A549 (cell line): ENCODE results near the gene YAE1.

Experiments used
- BCL3 ChIP-seq: fragments of >200 bp; sonication (Bioruptor Twin); formaldehyde crosslinking; IDR thresholded peaks from 3 replicates; pipeline ENCODE4 v1.6.1; 2016
- CBX2 ChIP-seq: fragments of 200-600 bp; sonication (generic); IDR thresholded peaks from 2 replicates; pipeline ENCODE4 v1.6.1; 2016; ENCODE audit warnings: low read depth, mild to moderate bottlenecking, borderline replicate concordance
- CEBPB ChIP-seq, 2 experiments: fragments of >200 bp in 1 of 2; sonication (Bioruptor Twin) in 1 of 2; formaldehyde crosslinking in 1 of 2; IDR thresholded peaks; 2 replicates each; pipeline ENCODE4 v1.6.1; 2012 to 2016
- CHD2 ChIP-seq: fragments of 150-350 bp; IDR thresholded peaks from 2 replicates; pipeline ENCODE4 v1.6.1; 2014; ENCODE audit warnings: low read length; ENCODE audit not compliant: partially characterized antibody
- CHD4 ChIP-seq: fragments of 200-600 bp; sonication (generic); IDR thresholded peaks from 2 replicates; pipeline ENCODE4 v1.6.1; 2016; ENCODE audit warnings: antibody characterized with exemption, mild to moderate bottlenecking, borderline replicate concordance
- EP300 ChIP-seq, 2 experiments: fragments of >200 bp; sonication (Bioruptor Twin); formaldehyde crosslinking; IDR thresholded peaks; 2 replicates in 1 of 2; 3 replicates in 1 of 2; pipeline ENCODE4 v1.6.1; 2016 to 2017
- ESRRA ChIP-seq: fragments of 150-350 bp; IDR thresholded peaks from 2 replicates; pipeline ENCODE4 v1.6.1; 2014; ENCODE audit warnings: mild to moderate bottlenecking, low read length, borderline replicate concordance
- JUN ChIP-seq, 2 experiments: fragments of >200 bp; sonication (Bioruptor Twin); formaldehyde crosslinking; IDR thresholded peaks; 2 replicates in 1 of 2; 3 replicates in 1 of 2; pipeline ENCODE4 v1.6.1; 2016 to 2017
- MAFK ChIP-seq: fragments of 450-650 bp; IDR thresholded peaks from 2 replicates; pipeline ENCODE4 v1.6.1; 2014; ENCODE audit not compliant: partially characterized antibody
- NR3C1 ChIP-seq: fragments of >200 bp; sonication (Bioruptor Twin); formaldehyde crosslinking; IDR thresholded peaks from 3 replicates; pipeline ENCODE4 v1.6.1; 2017
- POLR2A ChIP-seq: IDR thresholded peaks from 2 replicates; pipeline ENCODE4 v1.6.1; 2012; ENCODE audit warnings: mild to moderate bottlenecking, low read length
- RAD21 ChIP-seq, 2 experiments: fragments of >200 bp in 1 of 2; sonication (Bioruptor Twin) in 1 of 2; formaldehyde crosslinking in 1 of 2; IDR thresholded peaks in 1 of 2; conservative IDR thresholded peaks in 1 of 2; 2 replicates in 1 of 2; 3 replicates in 1 of 2; pipeline ENCODE4 v1.6.1; 2012 to 2018; ENCODE audit warnings: inconsistent platforms in 1 of 2
- TF ChIP-seq, protein P1 (sequence below): fragments of >200 bp; sonication (Bioruptor Twin); formaldehyde crosslinking; IDR thresholded peaks from 3 replicates; pipeline ENCODE4 v1.5.1; 2016
- TF ChIP-seq, protein P2 (sequence below): IDR thresholded peaks from 2 replicates; pipeline ENCODE4 v1.6.1; 2012

DNA sequence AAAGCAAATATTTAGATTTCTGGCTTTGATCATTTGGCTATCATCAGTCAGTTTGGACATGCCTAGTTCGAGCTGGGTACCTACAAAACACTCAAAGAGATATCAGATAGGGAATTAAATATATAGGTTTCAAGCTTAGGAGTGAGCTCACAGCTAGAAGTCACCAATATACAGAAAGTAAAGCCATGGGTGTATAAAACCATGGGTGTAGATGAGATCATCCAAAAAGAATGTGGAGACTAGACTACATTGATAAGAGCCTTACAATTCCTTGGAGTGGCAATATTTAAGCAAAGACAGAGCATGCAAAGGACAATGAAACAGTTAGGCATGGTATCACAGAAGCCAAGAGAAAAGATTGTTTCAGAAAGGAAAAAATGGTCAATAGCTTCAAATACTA is 49.9 kb downstream of the YAE1 start:
- TF ChIP-seq JUN (IDR thresholded peaks at IDR 0.05) = no peak
- TF ChIP-seq CHD2 = no peak
- TF ChIP-seq CEBPB (IDR thresholded peaks at IDR 0.05) = no peak
- TF ChIP-seq, protein P1, sequence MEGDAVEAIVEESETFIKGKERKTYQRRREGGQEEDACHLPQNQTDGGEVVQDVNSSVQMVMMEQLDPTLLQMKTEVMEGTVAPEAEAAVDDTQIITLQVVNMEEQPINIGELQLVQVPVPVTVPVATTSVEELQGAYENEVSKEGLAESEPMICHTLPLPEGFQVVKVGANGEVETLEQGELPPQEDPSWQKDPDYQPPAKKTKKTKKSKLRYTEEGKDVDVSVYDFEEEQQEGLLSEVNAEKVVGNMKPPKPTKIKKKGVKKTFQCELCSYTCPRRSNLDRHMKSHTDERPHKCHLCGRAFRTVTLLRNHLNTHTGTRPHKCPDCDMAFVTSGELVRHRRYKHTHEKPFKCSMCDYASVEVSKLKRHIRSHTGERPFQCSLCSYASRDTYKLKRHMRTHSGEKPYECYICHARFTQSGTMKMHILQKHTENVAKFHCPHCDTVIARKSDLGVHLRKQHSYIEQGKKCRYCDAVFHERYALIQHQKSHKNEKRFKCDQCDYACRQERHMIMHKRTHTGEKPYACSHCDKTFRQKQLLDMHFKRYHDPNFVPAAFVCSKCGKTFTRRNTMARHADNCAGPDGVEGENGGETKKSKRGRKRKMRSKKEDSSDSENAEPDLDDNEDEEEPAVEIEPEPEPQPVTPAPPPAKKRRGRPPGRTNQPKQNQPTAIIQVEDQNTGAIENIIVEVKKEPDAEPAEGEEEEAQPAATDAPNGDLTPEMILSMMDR = no peak
- TF ChIP-seq CBX2 = no peak
- no peak for TF ChIP-seq MAFK
- TF ChIP-seq NR3C1 = no peak
- no peak for TF ChIP-seq CHD4
- TF ChIP-seq, protein P2, sequence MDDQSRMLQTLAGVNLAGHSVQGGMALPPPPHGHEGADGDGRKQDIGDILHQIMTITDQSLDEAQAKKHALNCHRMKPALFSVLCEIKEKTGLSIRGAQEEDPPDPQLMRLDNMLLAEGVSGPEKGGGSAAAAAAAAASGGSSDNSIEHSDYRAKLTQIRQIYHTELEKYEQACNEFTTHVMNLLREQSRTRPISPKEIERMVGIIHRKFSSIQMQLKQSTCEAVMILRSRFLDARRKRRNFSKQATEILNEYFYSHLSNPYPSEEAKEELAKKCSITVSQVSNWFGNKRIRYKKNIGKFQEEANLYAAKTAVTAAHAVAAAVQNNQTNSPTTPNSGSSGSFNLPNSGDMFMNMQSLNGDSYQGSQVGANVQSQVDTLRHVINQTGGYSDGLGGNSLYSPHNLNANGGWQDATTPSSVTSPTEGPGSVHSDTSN = no peak
- TF ChIP-seq POLR2A = no peak
- no peak for TF ChIP-seq RAD21 (conservative IDR thresholded peaks at IDR 0.05 in 1 of 2, IDR thresholded peaks at IDR 0.05 in 1 of 2)
- TF ChIP-seq EP300 (IDR thresholded peaks at IDR 0.05) = no peak
- no peak for TF ChIP-seq BCL3
- no peak for TF ChIP-seq ESRRA
